HG03066 (cell line): ENCODE results near the gene OCRL.

Source experiments
- ATAC-seq: cut with Tn5 transposase; IDR thresholded peaks from one replicate; pipeline ENCODE4 v1.9.1; 2021; ENCODE audit warnings: low read depth; ENCODE audit not compliant: unreplicated experiment

Gene OCRL

DNA sequence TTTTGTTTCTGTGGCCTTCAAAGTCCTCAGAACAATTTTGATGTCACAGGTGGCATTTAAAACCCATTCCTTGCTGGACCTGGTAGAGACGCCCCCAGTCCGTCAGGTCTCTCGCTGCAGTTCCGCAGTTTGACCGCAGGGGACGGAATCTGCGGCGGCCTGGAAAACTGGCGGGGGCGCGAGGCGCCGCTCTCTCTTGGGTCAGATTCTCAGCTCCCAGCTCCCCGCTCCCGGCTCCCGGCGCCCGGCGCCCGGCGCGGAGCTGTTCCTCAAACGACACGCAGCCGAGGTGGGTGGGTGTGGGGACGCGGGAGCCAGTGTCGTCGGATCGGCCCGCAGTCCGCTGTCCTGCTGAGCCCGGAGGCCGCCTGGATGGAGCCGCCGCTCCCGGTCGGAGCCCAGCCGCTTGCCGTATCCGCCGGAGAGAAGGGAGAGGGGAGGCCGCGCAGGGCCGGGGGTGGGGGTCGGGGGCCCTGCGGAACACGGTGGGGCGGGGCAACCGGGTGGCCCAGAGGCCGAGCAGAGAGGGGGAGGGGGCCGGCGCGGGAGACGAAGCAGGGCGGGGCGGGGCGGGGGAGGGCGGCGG lies at the start of gene OCRL:
Gene OCRL, plus strand, starts transcription at position 192 of the 586 bp plus-strand sequence. Its CDS starts 181 bp downstream, at position 373.
- ATAC-seq: peak; percentile 97

DNA sequence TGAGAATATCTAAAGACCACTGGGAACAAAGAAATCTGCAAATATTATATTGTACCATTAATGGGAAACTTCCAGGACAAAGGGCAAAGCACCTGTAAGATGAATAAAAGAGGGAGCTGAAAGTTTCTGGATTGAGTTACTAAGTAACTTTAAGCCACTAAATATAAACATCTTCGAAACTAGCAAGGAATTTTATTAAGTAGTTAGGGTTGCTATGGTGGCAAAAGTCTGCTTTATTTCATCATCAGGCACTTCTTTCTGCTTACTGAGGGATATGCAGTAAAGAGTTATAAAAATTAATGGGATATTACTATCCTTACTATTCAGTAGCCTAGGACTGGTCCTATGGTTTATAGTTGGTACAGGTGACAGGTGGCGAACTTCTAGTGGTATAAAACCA lies 49.7 kb upstream of the OCRL start:
- no peak for ATAC-seq

DNA sequence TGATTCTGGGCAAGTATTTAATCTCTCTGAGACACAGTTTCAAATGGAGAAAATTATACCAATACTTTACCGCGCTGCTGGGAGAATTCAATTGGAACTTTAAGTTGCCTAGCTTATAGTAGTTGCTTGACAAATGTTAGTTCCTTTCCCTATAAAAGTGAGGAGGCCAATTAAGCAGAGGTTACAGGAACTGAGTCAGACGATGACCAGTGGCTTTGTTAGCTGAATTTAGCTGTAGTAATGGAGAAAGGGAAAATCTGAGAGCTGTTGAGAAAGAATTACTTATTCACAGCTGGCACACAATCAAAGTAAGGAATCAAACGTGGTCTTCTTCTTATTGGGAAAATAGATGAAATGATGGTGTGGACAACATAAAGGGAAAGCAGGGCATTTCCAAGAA lies 46.4 kb upstream of the OCRL start:
- no peak for ATAC-seq

DNA sequence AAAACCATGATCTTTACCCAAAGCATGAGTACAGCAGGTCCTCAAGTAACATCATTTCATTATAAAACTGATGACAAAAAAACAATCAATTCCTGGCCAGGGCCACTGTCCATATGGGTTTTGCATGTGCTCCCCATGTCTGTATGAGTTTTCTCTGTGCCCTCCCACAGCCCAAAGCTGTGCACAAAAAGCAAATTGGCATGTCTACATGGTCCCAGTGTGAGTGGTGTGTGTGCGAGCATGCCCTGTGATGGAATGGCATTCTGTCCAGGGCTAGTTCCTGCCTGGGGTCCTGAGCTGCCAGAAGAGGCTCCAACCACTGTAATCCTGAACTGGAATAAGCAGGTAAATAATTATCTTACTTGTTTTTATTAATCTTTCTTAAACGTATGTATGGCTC lies 45.2 kb upstream of the OCRL start:
- no peak for ATAC-seq

DNA sequence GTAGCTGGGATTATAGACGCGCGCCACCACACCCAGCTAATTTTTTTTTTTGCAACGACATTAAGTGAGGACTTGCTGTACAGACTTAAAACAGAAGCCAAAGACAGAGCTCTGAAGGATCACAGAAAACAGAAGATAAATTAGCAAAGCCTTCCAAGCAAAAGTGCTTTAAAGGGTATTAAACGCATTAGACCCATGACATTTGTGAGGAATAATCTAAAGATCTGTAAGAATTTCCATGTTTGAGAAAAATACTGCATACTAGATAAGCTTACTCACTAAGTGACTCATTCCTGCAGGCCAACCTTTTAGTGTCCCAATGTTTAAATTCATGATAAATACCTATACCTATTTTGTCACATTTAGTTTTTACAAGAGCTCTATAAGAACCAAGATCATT lies 44.2 kb upstream of the OCRL start:
- ATAC-seq: no peak

DNA sequence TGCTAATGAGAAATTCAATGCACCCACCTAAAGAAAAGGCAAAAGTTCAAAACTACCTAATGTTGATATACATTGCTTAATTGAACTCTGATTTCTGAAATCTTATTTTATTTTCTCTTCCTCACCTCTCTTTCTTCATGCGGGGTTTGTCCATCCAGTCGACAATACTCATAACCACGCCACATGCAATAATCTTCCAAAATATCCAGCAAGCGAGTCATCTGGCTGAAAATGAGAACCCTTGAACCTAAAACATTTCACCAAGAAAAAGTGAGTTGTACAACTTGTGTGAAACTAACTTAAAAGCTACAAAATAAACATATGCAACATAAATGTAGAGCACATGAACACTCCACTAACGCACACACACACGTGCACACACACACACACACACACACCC lies 43.4 kb upstream of the OCRL start:
- no peak for ATAC-seq

DNA sequence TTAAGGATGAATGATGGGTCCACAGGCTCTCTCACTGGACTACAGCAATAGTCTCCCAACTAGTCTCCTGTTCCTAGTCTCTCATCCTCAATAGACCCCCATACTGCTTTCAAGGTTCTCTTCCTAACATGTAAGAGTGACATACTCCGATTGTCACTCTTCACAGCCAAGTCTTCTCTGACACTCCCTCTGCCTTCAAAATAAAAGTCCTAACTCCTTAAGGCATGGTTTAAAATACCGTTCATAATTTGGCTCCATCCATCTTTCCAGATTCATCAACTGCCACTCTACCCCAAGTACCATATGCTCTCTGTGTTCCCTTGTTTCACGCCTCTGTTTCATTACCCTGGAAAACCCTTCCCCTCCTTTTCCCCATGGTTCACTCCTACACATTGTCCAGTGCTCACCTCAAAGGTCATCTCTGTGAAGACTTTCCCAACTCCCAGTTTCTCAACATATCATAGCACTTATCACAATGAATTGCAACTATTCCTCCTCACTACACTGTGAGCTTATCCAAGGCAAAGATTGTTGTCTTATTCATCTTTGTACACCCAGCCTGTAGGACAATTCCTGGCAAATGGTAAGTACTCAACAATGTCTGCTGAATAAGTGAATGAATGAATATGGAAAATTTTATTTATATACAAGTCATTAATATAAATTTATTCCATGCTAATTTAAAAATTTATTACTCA lies 42.8 kb upstream of the OCRL start:
- no peak for ATAC-seq

DNA sequence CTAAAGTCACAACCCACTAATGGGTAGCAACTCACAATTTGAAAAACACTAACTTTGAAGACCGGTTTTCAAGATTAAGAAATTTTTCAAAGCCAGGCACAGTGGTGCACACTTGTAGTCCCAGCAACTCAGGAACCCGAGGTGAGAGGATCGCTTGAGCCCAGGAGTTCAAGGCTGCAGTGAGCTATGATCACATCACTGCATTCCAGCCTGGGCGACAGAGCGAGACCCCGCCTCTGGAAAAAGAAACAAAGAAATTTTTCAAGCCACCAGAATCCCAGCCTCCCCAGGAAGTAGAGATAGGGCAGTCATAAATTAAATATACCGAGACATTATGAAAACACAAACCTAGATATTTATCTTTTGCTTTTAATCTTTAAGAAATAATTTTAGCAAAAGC lies 29.7 kb upstream of the OCRL start:
- ATAC-seq: no peak

DNA sequence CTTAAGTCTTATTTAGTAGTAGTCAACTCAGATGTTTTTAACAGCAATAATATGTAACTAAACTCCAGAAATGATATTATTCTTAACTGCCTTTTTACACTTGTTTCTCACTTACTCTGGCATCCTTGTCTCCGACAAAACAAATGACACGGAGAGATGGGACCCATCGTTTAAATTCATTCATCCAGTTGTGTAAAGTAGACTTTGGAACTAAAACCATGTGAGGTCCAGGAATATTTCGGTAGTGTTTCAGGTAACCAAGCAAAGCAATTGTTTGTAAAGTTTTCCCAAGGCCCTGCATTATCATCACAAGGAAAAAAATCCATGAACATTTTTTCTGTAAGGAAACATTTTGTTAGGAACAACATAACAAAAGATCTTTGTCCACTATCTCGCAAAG lies 28.4 kb upstream of the OCRL start:
- no peak for ATAC-seq

DNA sequence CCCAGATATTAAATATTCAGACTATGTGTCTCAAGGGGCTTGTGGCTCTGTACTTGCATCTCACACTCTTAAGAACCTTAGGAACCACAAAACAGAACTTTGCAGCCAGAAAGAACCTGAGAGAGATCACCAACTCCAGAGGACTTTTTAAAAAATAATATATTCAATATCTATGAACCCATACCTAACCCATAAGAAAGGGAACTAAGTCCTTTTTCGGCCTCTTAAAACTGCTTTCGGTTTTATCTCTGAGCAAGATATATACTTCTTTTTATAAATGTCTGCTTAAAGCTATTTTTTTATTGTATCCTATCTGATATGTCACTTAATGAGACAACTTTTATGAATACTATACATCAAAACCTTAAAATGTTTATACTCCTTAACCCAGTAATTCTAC lies 27.6 kb upstream of the OCRL start:
- ATAC-seq: no peak

DNA sequence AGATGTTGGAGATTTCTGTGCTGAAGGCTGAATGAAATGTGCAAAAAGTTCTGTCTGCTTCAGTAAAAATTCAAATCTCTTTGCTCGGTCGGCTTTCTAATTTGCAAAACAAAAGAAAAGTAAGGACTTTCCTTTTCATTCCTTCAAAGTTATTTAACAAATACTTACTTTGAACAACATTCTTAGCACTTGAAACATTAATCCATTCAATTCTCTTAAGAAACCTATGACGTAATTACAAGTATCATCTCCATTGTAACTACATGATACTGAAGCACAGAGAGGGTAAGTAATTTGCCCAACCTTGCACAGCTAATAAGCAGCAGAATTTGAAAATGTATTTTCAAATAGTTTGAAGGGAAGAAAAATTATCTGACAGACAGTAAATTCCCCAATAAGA lies 23.7 kb upstream of the OCRL start:
- no peak for ATAC-seq

DNA sequence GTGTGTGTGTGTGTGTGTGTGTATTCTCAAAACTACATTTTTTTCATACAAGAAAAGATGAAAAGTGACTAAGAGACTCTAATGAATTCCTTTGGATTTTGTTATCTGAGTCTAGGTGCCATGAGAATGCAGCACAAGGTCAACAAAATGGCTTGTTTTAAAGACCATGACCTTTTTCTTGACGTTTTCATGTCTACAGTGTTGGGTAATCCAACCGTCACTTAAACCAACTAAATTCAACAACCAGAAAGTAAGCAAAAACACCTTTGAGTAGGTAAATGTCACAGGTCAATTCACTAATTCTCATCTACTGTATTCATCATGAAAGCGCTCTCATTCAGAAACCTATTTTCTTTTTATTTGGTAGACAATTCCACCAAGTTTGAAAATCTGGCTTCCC lies 19.9 kb upstream of the OCRL start:
- ATAC-seq: no peak

DNA sequence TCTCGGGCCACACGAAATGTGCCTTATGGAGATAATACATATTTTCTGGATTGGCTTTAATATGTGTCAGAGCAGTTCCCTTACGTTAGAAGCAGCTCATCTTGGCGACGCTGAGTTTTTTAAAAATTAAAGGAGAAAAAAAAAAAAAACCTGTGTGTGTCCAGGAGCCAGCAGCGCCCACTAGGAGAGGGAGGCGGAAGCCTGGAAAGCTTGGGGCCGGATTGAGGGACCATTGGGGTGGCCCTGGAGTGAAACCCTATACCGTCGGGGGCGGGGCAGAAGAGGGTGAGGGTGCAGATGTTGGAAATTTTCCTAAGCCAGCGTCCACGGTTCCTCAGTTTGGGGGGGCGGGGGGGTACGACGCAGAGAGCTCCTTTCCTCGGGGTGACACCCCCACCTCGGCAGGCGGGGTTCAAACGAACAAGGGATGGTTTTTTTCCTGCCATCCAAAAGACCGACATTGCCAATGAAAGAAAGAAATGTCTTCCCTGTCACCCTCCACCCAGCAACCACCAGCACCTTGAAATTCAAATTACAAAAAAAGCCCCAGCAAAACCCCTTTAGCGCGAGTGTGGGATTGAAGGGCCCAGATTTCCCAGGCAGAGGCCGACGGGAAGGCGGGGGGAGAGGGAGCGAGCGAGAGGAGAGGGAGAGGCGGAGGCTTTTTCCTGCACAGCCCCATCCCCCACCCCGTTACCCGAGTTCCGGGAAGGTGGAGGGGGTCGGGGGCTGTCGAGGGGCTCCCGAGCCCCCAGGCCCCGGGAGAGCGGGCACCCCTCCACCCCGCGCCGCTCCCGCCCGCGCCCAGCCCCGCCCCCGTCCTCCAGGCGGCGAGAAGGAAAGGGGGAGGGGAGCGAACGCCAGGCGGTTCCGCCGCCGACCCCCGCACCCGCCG lies 17.6 kb upstream of the OCRL start:
- ATAC-seq: no peak

DNA sequence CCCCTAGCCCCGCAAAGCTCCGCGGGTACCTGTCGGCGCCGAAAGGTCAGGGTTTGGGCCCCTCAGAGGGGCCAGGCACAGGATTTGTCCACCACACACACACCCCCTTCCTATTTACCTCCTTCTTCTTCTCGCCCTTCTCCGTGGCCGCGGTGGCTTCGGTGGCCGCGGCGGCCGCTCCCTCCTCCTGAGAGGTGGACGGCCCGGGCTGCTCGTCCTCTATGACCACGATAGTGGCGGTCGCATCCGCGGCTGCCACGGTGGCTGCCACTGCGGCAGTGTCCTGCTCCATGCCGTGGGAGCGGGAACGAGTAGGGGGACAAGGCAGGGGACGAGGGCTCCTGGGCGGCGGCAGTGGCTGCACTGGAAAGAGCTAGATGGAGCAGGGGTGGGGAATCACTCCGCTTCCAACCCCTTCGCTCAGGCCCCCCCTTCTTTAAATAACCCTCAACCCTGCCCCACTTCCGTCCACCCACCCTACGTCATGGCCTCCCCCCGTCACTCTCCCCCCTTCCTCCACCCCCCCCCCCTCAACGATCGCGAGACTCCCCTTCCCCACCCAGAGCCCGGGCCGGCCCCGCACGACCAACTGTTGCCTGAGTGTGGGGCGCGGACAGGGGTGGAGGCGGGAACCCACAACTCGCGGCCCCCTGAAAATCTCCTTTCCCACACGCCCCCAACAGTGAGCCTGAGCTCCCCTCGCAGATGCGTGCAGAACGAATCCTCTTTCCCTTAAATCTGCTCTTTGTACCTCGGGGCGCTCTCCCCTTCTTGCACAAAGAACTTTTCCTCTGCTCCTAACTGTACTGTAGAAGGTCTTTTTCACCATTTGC lies 16.8 kb upstream of the OCRL start, which contains the start of gene SMARCA1:
Gene SMARCA1, minus strand, starts transcription at position 412 of the 833 bp plus-strand sequence. Its CDS starts 120 bp downstream, at position 292.
- no peak for ATAC-seq

DNA sequence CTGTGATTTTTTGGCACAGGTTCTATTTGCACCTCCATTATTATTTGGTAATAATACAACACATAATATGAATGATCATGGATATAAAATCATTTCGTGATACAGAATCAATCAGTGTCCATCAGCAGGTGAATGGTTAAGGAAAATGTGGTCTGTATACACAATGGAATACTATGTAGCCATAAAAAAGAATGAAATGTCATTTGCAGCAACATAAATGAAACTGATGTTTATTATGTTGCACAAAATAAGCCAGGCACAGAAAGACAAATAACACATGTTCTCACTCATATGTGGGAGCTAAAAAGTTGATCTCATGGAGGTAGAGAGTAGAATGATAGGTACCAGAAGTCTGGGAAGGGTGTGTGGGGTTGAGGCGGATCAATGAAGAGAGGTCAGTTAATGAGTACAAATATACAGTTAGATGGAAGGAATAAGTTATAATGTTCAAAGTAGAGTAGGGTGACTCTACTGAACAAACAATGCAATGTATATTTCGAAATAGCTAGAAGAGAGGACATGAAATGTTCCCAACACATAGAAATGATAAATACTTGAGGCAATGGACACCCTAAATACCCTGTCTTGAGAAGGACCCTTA lies 15.7 kb upstream of the OCRL start:
- no peak for ATAC-seq

DNA sequence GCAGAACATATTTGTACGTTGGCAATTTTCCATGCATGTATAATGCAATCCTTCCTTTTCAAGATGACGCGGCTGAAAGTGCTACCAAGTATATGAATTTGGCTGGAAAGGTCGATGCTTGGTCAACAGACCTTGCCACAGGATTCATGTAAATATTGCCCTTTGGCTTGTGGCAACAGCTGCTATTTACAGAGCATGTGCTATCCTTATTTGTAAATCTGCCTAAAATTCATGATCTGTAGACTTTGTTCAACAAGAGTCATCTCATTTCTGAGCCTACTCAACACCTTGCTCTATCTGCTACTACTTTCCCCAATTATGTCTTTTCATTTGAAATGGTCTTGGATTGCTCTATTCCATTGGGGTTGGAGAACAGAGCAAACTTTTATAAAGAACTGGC lies 14.9 kb upstream of the OCRL start:
- ATAC-seq: no peak

DNA sequence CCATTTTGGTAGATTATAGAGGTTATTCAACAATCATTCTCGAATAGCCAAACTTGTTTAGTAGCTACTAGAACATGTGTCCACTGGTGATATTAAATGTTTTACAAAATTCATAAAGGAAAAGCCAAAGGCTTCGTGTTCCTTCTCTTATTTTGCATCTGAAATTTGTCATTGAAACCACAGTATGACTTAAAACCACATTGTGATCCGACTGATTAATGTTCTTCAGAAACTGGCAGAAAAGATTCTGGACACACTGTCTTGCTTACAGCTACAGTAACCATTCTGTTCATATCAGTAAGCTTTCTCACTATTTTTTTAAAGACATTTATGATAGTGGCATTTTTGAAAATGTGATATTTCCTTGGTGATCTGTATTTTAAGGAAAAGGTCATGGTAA lies 14.2 kb upstream of the OCRL start:
- no peak for ATAC-seq

DNA sequence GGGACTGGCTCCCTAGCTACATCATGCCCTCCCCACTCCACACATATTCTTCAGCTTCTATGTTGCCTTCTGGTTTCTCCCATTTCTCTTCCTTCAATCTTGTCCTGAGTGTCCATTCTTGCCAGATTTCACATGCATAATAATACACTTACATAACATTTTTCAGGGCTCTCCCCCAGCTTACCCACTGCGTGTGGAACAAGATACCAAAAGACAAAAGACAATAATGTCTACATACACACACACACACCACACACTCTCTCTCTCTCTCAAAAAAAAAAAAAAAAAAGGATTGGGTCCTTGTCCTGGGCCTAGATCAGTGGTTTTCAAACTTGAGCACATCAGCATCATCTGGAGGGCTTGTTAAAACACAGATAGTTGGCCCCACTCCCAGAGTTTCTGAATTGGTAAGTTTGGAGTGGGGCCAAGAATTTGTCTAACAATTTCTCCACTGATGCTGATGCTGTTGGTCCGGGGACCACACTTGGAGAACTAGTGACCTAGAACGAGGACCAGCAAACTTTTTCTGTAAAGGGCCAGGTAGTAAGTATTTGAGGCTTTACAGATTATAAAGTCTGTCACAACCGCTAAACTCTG lies 10.3 kb upstream of the OCRL start:
- ATAC-seq: no peak

DNA sequence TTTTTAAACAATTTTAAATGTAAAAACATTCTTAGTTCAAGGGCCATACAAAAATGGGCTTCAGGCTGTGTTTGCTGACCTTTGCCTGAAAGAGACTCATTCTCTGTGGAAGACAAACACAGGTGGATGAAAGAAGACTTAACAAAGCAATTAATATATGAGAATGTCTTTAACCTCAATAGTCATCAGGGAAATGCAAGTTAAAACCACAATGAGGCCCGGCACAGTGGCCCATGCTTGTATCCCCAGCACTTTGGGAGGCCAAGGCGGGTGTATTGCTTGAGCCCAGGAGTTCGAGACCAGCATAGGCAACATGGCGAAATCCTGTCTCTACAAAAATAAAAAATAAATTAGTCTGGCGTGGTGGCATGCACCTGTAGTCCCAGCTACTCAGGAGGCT lies 9.6 kb upstream of the OCRL start:
- no peak for ATAC-seq

DNA sequence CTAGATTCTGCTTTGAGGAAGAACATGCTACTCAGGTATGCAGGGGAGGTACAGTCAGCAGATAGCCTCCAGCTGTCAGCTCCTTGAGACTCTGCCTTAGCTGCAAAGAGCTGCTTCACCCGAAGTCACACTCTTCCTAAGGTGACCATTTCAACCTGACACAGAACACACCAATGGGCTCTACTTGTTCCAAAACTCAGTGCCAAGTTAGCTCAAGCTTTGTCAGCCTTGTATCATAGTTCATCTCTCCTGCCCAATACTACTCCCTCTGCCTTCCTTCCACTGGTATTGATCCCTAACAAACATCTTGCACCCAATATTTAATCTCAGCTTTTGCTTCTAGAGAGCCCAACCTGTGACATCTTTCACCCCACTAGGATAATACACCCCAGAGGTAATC lies 8.9 kb upstream of the OCRL start:
- no peak for ATAC-seq
